Stimulated activated CD4-positive, alpha-beta T cell treated with anti-CD3 and anti-CD28 coated beads, Interleukin-2, amount 100 ng/mL, for 24 hours (primary cell): ENCODE results near the gene SYNM.

Experiments used
- DNase-seq, 2 donors: peaks; one replicate each; pipeline ENCODE4 v3.0.0-alpha.2; 2020

SYNM gene

DNA sequence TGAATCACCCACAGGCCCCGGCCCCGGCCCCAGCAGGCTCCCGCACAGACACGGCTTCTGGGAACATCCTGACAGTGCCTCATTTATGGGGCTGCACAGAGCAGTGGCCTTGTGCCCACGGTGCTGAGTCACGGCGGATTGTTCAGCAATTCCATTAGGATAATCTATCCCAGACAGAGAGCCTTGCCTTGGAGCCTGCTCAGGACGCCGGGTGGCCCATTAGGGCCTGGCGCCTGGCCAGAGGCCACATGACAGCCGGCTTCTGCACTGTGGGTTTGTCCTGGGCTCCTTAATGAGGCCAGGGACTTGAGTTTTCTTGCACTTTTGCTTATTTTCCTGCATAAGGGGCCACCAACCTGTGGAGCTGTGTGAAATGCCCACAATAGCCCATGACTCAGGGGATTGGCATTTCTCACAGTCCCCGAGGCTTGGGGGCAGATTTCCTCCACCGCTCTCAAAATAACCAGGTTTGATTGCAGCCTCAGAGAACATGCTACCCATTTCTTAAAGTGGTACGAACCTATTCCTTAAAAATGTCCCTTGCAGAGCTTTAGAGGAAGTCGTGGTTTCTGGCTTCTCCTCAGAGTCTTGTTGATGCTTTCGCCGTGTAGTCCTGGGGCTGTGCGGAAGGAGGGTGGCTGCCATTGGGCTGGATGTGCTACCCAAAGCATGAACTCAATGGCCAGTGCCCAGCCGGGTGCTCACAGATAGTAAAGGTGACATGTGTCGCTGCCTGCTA lies 19.0 kb downstream of the SYNM start:
- no peak for DNase-seq

DNA sequence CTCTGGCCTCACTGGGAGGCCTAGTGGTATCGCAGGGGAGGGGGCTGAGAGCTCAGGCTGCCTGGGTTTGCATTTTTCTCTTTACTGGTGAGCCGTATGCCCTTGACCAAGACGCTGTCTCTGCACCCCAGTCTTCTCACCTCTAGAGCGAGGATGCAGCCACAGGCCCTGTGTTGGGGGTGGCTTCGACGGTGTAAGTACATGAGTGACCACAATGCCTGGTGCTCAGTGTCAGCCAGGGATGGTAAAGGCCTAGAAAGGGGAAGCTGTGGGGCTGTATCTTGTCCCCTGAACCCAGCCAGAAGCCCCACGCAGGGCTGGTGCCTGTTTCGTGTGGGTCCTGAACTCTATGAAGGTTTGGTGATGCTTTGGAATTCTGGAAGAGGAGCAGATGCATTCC lies 19.8 kb downstream of the SYNM start:
- no peak for DNase-seq

- no peak for DNase-seq
These were observed 20.4 kb downstream of the SYNM start for GRCh38 chr15:99125061-99125891.

DNA sequence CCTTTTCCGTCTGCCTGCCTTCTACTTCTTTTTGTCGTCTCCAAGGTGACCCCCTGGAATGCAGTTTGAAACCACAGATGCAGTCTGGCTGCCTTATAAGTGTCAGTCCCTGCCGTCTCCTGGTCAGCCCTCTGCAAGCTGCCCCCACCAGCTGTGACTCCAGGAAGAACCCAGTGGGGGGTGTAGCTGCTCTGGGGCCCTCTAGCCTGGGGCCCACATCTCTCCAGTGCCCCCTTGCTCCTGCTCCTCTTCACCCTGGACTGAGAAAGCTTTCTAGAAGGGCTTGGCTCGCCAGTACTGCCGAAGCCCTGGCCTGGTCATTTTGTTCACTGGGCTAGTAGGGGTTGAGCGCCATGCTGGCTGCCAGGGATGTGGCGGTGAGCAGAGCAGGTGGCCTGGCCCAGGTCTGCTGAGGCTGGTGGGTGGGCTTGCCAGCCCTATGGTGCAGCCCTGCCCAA lies 21.3 kb downstream of the SYNM start:
- no peak for DNase-seq

DNA sequence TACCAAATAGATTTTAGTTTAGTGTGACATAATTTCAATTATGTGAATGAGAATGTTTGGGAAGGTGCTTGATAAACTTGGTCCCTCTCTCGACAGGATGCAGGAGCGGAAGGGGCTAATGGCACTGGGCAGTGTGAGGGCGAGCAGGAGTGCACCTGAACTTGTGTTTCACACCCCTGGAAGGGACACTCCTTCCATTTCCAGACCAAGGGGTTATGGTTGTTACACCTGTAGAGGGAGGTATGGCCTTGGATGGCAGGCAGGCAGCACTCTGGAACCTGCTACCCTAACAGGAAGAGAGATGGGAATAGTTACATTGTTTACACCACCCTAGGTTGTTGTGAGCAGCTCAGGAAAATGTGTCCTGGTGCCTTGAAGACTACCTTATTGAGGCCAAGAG lies 22.1 kb downstream of the SYNM start:
- DNase-seq = no peak

- no peak for DNase-seq
These were observed 22.9 kb downstream of the SYNM start for GRCh38 chr15:99127773-99128172.

- no peak for DNase-seq
These were observed 23.5 kb downstream of the SYNM start for GRCh38 chr15:99128411-99128810.

- DNase-seq = no peak
These were observed 24.8 kb downstream of the SYNM start for GRCh38 chr15:99129644-99130043.

DNA sequence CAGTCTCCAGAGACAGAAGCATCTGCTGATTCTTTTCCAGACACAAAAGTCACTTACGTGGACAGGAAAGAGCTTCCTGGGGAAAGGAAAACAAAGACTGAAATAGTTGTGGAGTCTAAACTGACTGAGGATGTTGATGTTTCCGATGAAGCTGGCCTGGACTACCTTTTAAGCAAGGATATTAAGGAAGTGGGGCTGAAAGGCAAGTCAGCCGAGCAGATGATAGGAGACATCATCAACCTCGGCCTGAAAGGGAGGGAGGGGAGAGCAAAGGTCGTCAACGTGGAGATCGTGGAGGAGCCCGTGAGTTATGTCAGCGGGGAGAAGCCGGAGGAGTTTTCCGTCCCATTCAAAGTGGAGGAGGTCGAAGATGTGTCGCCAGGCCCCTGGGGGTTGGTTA lies 25.4 kb downstream of the SYNM start:
- no peak for DNase-seq

GRCh38 chr15:99130765-99131440 lies 26.0 kb downstream of the SYNM start:
- no peak for DNase-seq

DNA sequence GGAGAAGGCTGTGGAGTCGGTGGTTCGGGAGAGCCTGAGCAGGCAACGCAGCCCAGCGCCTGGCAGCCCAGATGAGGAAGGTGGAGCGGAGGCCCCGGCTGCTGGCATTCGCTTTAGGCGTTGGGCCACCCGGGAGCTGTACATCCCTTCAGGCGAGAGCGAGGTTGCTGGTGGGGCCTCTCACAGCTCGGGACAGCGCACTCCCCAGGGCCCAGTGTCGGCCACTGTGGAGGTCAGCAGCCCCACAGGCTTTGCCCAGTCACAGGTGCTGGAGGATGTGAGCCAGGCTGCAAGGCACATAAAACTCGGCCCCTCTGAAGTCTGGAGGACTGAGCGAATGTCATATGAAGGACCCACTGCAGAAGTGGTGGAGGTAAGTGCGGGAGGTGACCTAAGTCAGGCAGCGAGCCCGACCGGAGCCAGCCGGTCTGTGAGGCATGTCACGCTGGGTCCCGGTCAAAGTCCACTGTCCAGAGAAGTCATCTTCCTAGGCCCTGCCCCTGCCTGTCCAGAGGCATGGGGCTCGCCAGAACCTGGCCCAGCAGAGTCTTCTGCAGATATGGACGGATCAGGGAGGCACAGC lies 26.7 kb downstream of the SYNM start:
- DNase-seq = no peak

DNA sequence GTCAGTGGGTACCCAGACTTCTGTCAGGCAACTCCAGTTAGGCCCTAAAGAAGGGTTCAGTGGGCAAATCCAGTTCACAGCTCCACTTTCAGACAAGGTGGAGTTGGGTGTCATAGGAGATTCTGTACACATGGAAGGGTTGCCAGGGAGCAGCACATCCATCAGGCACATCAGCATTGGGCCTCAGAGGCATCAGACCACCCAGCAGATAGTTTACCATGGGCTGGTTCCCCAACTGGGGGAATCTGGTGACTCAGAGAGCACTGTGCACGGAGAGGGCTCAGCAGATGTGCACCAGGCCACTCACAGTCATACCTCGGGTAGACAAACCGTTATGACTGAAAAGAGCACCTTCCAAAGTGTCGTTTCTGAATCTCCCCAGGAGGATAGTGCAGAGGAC lies 27.2 kb downstream of the SYNM start:
- DNase-seq = no peak

DNA sequence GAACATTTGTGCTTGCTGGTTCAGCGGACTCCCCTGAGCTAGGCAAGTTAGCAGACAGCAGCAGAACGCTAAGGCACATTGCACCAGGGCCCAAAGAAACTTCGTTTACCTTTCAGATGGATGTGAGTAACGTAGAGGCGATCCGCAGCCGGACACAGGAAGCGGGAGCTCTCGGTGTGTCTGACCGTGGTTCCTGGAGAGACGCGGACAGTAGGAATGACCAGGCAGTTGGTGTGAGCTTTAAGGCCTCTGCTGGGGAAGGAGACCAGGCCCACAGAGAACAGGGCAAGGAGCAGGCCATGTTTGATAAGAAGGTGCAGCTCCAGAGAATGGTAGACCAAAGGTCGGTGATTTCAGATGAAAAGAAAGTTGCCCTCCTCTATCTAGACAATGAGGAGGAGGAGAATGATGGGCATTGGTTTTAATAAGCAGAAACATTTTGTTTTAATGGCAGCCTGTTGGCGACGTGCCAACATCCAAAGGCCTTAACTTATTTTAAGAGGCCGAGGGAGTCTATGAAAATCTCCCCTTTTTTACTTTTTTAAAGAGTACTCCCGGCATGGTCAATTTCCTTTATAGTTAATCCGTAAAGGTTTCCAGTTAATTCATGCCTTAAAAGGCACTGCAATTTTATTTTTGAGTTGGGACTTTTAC lies 27.9 kb downstream of the SYNM start:
- no peak for DNase-seq

DNA sequence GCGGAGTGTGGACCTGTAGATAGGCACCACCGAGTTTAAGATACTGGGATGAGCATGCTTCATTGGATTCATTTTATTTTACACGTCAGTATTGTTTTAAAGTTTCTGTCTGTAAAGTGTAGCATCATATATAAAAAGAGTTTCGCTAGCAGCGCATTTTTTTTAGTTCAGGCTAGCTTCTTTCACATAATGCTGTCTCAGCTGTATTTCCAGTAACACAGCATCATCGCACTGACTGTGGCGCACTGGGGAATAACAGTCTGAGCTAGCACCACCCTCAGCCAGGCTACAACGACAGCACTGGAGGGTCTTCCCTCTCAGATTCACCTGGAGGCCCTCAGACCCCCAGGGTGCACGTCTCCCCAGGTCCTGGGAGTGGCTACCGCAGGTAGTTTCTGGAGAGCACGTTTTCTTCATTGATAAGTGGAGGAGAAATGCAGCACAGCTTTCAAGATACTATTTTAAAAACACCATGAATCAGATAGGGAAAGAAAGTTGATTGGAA lies 29.5 kb downstream of the SYNM start:
- DNase-seq = no peak

GRCh38 chr15:99135194-99135593 lies 30.3 kb downstream of the SYNM start:
- DNase-seq = no peak

DNA sequence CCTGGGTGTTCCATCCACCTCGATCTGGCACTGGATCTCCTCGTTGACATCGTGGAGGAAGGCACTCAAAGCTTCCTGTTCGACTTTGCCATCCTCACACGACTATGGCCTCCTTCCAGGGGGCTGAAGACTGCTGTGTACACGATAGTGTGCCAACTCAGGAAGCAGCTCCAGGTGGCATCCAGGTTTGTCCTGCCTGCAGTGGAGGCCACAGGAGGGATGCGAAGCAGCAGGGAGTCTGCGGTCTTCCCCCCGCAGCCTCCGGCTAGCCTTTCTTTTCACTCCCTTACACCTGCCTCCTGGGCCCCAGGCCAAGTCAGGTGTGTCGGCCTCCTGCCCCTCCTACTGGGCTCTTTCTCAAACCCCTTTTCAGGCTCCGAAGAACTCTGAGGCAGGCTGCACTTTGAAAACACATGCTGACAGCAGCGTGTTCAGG lies 32.2 kb downstream of the SYNM start:
- no peak for DNase-seq

DNA sequence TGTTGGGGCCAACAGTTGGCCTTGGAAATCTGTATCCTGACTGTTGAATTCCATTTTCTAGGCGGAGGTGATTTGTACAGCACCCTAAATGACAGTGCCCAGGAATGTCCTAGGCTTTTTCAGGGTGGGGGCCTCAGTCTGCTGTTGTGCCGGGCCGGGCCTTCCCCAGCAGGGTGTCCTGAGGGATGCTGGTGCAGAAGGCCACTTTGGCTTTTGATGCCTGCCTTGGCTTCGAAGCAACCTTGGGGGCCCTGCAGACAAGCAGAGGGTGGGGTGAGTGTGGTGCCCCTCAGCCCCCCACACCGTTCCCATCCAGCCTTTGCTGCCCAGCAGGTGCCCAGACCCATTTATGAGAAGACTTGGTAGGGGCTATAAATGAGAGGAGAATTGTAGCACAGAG lies 33.0 kb downstream of the SYNM start:
- DNase-seq = no peak

GRCh38 chr15:99138491-99138982 lies 33.7 kb downstream of the SYNM start:
- DNase-seq = no peak

DNA sequence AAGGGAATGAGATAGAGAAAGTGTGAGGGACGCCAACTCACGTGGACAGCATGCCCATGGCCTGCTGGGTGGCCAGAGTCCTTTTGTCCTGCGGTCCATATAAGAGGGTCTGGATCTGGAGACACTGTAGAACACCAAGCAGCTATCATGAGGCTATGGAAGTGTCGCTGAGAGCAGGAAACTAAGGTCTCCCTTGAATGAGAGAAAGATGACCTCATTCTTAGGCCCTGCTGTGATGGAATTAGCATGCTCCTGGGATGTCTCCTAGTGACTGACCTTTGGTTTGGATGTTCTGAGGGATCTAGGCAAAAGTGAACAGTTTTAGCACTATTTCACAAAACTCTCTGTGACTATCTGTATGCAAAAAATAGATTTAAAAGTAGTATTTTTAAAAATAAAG lies 34.4 kb downstream of the SYNM start:
- no peak for DNase-seq

- DNase-seq = no peak
These were observed 35.7 kb downstream of the SYNM start for GRCh38 chr15:99140590-99140989.

- DNase-seq = no peak
These were observed 37.1 kb downstream of the SYNM start for GRCh38 chr15:99141943-99142342.

GRCh38 chr15:99142562-99142961 lies 37.7 kb downstream of the SYNM start:
- no peak for DNase-seq
